Neural progenitor cell (in vitro differentiated cells): Measurements from ENCODE around the gene HEPACAM. TPM values are rescaled to one million over a fixed set of nuclear protein-coding genes. Genes with fewer than 3 reads are reported as not detected.

Experiments used
- DNase-seq: peaks from one replicate; pipeline ENCODE4 v3.0.0-alpha.2; 2016; ENCODE audit warnings: low spot score
- H2AFZ ChIP-seq: fragments of 200-600 bp; sonication (generic); replicated peaks from 2 replicates; pipeline ENCODE4 v1.6.1; 2016; ENCODE audit warnings: antibody characterized with exemption
- H3F3A ChIP-seq: fragments of 200-600 bp; sonication (generic); 2 replicates; pipeline ENCODE4 v1.6.1; 2016; ENCODE audit warnings: antibody characterized with exemption, low read depth
- H3K27ac ChIP-seq: fragments of 200-600 bp; sonication (generic); 2 replicates; pipeline ENCODE4 v1.5.1; 2016; ENCODE audit warnings: mild to moderate bottlenecking
- H3K27me3 ChIP-seq: fragments of 200-600 bp; sonication (generic); 2 replicates; pipeline ENCODE4 v1.6.1; 2016; ENCODE audit warnings: mild to moderate bottlenecking, moderate library complexity
- H3K36me3 ChIP-seq: fragments of 200-600 bp; sonication (generic); 2 replicates; pipeline ENCODE4 v1.5.1; 2016
- H3K4me1 ChIP-seq: fragments of 200-600 bp; sonication (generic); 2 replicates; pipeline ENCODE4 v1.6.1; 2016; ENCODE audit warnings: mixed run types
- H3K4me2 ChIP-seq: fragments of 200-600 bp; sonication (generic); 2 replicates; pipeline ENCODE4 v1.6.1; 2016
- H3K4me3 ChIP-seq: fragments of 200-600 bp; sonication (generic); 2 replicates; pipeline ENCODE4 v1.5.1; 2016
- H3K79me2 ChIP-seq: fragments of 200-600 bp; sonication (generic); 2 replicates; pipeline ENCODE4 v1.6.1; 2016; ENCODE audit warnings: low read depth
- H3K9ac ChIP-seq: fragments of 200-600 bp; sonication (generic); 2 replicates; pipeline ENCODE4 v1.6.1; 2016
- H3K9me3 ChIP-seq: fragments of 200-600 bp; sonication (generic); 2 replicates; pipeline ENCODE4 v1.5.1; 2016; ENCODE audit warnings: low read depth
- H4K20me1 ChIP-seq: fragments of 200-600 bp; sonication (generic); 2 replicates; pipeline ENCODE4 v1.6.1; 2016; ENCODE audit warnings: low read depth
- H3K27ac Mint-ChIP-seq: 3 replicates; pipeline ENCODE4 v1.8.0; 2021; ENCODE audit warnings: mixed read lengths
- H3K27me3 Mint-ChIP-seq: 2 replicates; pipeline ENCODE4 v1.8.0; 2022; ENCODE audit warnings: low read depth, mild to moderate bottlenecking, inconsistent platforms, moderate library complexity, mixed read lengths; ENCODE audit not compliant: insufficient read depth
- H3K36me3 Mint-ChIP-seq: 3 replicates; pipeline ENCODE4 v1.8.0; 2021; ENCODE audit warnings: mixed read lengths
- H3K4me1 Mint-ChIP-seq: 3 replicates; pipeline ENCODE4 v1.8.0; 2021; ENCODE audit warnings: mixed read lengths
- H3K4me3 Mint-ChIP-seq: 3 replicates; pipeline ENCODE4 v1.8.0; 2021; ENCODE audit warnings: mild to moderate bottlenecking, moderate library complexity, mixed read lengths
- H3K9me3 Mint-ChIP-seq: 3 replicates; pipeline ENCODE4 v1.8.0; 2020; ENCODE audit warnings: mixed read lengths
- CTCF ChIP-seq: fragments of 200-600 bp; sonication (generic); IDR thresholded peaks from 2 replicates; pipeline ENCODE4 v1.5.1; 2017; ENCODE audit warnings: antibody characterized with exemption, mild to moderate bottlenecking
- EZH2 ChIP-seq: fragments of 200-600 bp; sonication (generic); IDR thresholded peaks from 2 replicates; pipeline ENCODE4 v1.6.1; 2017; ENCODE audit warnings: antibody characterized with exemption, mild to moderate bottlenecking, moderate library complexity
- EZH2phosphoT487 ChIP-seq: fragments of 200-600 bp; sonication (generic); IDR thresholded peaks from 2 replicates; pipeline ENCODE4 v1.6.1; 2017; ENCODE audit warnings: antibody characterized with exemption
- total RNA-seq: library from RNA; depleted of rRNA; stranded (reverse); fragments of >200 nt; gene quantifications from 2 replicates; pipeline ENCODE4 v1.2.3, GENCODE V29; 2015; ENCODE audit warnings: low replicate concordance

Gene HEPACAM
- total RNA-seq, 1 donor from 2014 or later: not detected

- Histone ChIP-seq H3K27me3 (no peaks in the 10 kb centered on the region), H3K4me2 (no peak overlapping the region), H3K9me3 (no peaks in the 10 kb centered on the region), H3K27ac (no peak overlapping the region), H3K4me3 (no peak overlapping the region), H3K79me2 (no peaks in the 10 kb centered on the region), H2AFZ (no peak overlapping the region), H3K9ac (no peak overlapping the region), H4K20me1 (no peaks in the 10 kb centered on the region), H3K4me1 (no peaks in the 10 kb centered on the region), H3F3A (no peaks in the 10 kb centered on the region), H3K36me3 (no peaks in the 10 kb centered on the region)
- peak; percentile 72 for DNase-seq
- H3K9me3 Mint-ChIP-seq: peaks cover 8% of the 10 kb centered on the region
- no peak overlapping the region for H3K4me3 Mint-ChIP-seq
- no peaks in the 10 kb centered on the region for H3K4me1 Mint-ChIP-seq
- H3K36me3 Mint-ChIP-seq: peaks cover 12% of the 10 kb centered on the region
- H3K27me3 Mint-ChIP-seq: peaks cover 3% of the 10 kb centered on the region
- no peak overlapping the region for H3K27ac Mint-ChIP-seq
- TF ChIP-seq EZH2: no peak
- peak; percentile 82 for TF ChIP-seq CTCF
Measured at GRCh38 chr11:124961972-124962609, 26.2 kb upstream of the HEPACAM start.

- no peak overlapping the region for H3K27ac Mint-ChIP-seq
- TF ChIP-seq EZH2phosphoT487: no peak
- no peak for TF ChIP-seq CTCF
- TF ChIP-seq EZH2: no peak
- DNase-seq: no peak
- peak overlapping the region; percentile 82 for H3K4me2 ChIP-seq
- no peaks in the 10 kb centered on the region for H3K79me2 ChIP-seq
- peaks cover 4% of the 10 kb centered on the region for H3K4me1 Mint-ChIP-seq
- H3K36me3 ChIP-seq: no peaks in the 10 kb centered on the region
- no peaks in the 10 kb centered on the region for H4K20me1 ChIP-seq
- no peak overlapping the region for H3K4me3 Mint-ChIP-seq
- H3K4me1 ChIP-seq: peaks cover 15% of the 10 kb centered on the region
- no peaks in the 10 kb centered on the region for H3K36me3 Mint-ChIP-seq
- no peaks in the 10 kb centered on the region for H3K9me3 Mint-ChIP-seq
- H3K27me3 ChIP-seq: peaks cover 11% of the 10 kb centered on the region
- H2AFZ ChIP-seq: no peak overlapping the region
- H3K9ac ChIP-seq: no peak overlapping the region
- no peaks in the 10 kb centered on the region for H3K27me3 Mint-ChIP-seq
- peak overlapping the region; percentile 64 for H3K4me3 ChIP-seq
- no peak overlapping the region for H3K27ac ChIP-seq
- peaks cover 14% of the 10 kb centered on the region for H3F3A ChIP-seq
- no peaks in the 10 kb centered on the region for H3K9me3 ChIP-seq
Measured at GRCh38 chr11:124955035-124955434, 19.2 kb upstream of the HEPACAM start.

GRCh38 chr11:124954590-124954955 is 18.7 kb upstream of the HEPACAM start:
- peak overlapping the region; percentile 80 for H2AFZ ChIP-seq
- H3K79me2 ChIP-seq: no peaks in the 10 kb centered on the region
- Mint-ChIP-seq H3K9me3 (no peaks in the 10 kb centered on the region), H3K36me3 (no peaks in the 10 kb centered on the region), H3K4me1 (peaks cover 4% of the 10 kb centered on the region), H3K4me3 (no peak overlapping the region), H3K27me3 (no peaks in the 10 kb centered on the region), H3K27ac (no peak overlapping the region)
- peak overlapping the region; percentile 82 for H3K4me2 ChIP-seq
- H3K9ac ChIP-seq: no peak overlapping the region
- H3K4me1 ChIP-seq: peaks cover 15% of the 10 kb centered on the region
- no peak for TF ChIP-seq EZH2phosphoT487
- TF ChIP-seq CTCF: no peak
- TF ChIP-seq EZH2: no peak
- H3F3A ChIP-seq: peaks cover 14% of the 10 kb centered on the region
- H3K27me3 ChIP-seq: peaks cover 11% of the 10 kb centered on the region
- no peaks in the 10 kb centered on the region for H3K9me3 ChIP-seq
- H3K4me3 ChIP-seq: peak overlapping the region; percentile 64
- H3K36me3 ChIP-seq: no peaks in the 10 kb centered on the region
- H3K27ac ChIP-seq: no peak overlapping the region
- H4K20me1 ChIP-seq: no peaks in the 10 kb centered on the region
- no peak for DNase-seq
